ENCODE results near the gene LMNB1.

LMNB1 gene

GRCh38 chr5:126857472-126858410 is 80.8 kb downstream of the LMNB1 start:
- no peak for DNase-seq

DNA sequence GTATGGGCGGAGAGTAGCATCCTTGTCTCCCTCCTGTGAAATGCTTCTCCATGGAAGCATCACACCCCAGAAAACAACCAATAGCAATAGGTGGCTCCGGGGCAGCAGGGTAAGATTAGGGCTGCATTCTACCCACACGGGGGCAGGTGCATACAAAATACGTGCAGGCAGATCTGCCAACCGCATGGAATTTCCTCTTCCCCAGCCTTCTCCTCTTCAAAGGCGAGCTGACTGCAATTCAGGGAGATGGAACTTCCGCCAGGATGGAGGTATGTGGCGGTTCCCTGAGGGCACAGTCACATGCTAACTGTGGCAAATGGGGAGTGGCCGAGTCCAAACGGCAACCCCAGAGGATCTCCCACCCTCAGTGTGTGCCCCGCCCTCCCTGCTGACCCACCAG is 81.5 kb downstream of the LMNB1 start:
- DNase-seq, result no peak

- no peak for DNase-seq
Observed at GRCh38 chr5:126863402-126863801, 86.5 kb downstream of the LMNB1 start.

DNA sequence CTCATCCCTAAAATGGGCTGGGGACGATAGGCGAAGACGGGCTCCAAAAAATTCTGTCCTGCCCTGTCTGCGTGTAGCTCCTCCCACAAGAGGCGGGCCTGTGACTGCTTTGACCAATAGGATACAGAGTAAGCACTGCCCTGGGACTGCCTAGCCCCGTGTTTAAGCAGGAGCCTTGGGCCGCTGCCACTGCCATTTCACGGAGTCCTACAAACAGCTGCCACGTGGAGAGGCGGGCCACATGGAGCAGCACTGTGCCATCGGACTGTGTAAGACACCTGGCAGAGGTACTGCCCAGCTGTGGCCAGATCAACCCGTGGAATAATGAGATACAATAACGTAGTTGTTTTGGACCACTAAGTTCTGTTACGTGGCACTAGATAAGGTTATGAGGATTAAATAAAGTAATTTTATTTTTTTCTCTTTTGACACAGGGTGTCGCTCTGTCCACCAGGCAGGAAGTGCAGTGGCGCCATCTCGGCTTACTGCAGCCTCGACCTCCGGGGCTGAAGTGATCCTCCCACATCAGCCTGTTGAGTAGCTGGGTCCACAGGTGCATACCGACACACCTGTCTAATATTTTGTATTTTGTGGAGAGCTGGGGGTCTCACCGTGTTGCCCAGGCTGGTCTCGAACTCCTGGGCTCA is 87.2 kb downstream of the LMNB1 start:
- no peak for DNase-seq

- DNase-seq, result no peak
Observed at GRCh38 chr5:126865299-126865698, 88.4 kb downstream of the LMNB1 start.

DNA sequence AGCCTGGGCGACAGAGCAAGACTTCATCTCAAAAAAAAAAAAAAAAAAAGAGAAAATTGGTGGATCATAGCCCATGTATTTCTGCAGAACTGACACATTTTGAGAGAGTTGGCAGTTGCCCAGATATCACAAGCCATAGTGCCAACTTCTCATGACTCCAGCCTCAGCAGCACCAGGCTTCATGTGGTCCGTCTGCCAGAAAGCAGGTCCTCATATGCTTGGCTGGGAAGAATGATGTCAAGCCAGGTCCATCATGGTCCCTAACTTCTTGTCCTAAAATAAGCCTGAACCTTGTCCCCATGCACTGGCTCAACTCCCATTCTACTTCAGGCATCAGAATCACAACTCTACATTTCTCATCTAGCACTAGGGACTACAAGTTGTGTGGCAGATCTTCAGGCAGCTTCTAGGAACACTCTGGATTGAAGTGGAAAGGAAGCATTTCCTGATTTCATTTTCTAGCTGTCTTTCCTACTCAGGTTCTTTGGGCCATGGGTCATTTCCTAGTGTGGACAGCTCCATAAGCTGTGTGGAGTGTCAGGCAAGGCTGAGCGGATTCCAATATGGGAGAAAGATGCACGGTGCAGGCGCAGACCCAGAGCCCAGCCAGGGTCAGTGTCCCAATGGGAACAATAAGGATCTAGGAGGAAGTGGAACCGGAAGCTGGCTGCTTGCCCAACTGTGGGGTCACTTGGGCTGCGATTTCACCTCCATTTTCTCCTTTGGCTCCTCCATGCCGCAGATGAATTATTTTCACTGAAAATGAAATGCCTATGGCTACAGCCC is 90.1 kb downstream of the LMNB1 start:
- no peak for DNase-seq

DNA sequence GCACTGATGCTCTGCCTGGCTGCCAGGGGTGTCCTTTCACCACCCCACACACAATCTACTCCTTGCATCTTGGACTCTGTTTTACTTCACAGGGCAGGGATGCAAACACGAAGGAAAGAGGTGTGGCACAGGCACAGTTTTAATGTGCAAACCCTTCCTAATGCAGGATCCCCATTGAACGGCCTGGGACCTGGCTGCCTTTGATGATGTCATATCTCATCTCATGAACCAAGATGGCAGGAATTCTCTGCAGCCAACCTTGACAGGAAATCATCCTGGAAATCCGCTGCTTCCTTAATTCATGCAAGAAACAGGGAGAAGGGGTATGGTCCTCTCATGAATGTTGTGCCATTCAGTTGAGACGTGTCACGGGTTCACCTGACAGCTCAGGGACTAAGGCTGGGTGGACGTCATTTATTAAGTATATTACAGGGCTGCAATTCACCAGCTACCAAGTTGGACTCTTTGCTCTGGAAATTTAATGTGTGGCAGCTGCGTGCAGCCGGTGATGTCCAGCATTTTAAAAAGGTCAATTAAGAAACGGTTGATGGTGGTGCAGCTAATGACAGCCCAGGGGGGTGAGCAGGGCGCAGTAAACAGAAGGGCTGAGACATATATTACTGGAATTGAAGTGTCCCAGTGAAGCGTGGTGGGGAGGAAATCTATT is 91.5 kb downstream of the LMNB1 start:
- peak; percentile 41 for DNase-seq

DNA sequence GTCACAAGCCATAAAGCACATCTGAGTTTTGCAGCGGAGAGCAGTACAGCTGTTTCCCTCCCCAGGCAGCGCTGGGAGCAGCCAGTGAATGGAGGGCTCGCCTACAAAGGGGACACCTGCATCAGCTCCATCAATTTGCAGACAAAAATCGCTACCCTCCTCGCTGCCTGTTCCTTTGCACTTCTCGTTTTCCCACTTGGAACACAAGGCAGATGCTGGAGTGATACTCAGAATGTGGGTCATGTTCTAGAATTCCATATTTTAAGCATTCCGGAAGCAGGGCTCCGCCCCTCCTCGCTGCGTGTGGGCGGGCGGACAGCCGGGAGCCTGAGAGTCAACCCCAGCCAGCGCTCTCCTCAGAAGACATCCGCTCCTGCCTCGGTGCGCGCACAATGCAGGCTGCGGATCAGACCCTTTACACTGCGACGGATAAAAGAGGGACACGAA is 92.1 kb downstream of the LMNB1 start:
- DNase-seq, result peak; percentile 28

GRCh38 chr5:126871441-126871840 is 94.5 kb downstream of the LMNB1 start:
- DNase-seq, result no peak

- DNase-seq, result no peak
Observed at GRCh38 chr5:126872561-126873354, 95.8 kb downstream of the LMNB1 start.

DNA sequence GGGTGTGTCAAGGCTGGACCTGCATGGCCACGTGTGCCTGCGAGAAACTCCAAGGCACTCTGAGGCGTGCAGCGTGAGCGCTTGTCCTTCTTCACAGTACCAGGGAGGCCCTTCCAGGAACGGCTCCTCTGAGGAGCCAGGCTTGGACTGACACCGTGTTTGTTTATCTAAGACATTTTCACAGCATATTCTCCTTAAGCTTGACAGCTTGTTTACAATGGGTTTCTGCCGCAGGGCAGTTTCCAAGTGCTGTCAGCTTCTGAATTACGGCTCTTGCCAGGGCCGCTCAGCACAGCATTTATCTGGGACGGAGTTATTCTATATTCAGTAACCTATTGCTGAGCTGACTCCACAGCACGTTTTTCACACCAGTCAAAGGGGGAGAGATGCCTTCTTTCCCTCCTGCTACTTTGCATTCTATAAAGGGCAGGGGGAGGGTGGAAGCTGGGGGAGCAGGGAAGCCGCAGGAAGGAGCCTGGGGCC is 98.4 kb downstream of the LMNB1 start:
- no peak for DNase-seq

GRCh38 chr5:126877602-126878001 is 100.7 kb downstream of the LMNB1 start:
- DNase-seq, result no peak

DNA sequence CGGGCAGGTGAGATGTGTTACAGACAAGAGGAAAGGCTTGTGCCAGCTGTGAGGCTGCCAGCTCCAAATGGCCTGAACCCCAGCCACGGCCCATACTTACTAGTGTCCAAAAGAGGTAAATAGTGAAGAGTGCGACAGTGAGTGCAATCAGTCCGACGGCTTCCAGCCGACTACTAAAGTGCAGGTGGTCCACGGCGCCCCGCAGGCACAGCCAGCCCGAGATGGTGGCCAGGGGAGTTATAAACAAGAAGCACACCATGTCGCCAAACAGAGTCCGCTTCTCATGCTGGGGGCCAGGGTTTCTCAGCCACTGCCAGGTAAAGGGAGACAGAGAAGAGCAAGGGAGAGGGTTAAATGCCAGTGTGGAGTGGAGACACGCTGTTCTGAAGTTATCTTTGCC is 101.1 kb downstream of the LMNB1 start:
- no peak for DNase-seq

DNA sequence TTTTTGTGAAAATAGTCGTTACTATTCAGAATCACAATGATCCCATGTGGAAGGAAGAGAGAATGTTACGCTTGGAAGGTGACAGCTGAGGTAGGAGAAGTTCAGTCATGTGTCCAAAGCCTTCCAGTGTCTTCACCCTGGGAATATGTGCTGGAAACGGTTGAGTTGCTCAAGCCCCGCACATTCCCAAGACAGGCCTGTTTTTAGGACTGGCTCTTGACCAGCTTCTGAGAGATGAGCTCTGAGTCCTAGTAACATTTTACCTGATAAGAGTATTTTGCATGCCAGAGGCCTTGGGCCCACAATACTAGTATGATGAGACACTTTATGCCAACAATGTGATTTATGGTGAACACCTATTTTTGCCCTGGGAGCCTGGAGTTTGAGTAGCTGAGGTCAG is 101.7 kb downstream of the LMNB1 start:
- no peak for DNase-seq

DNA sequence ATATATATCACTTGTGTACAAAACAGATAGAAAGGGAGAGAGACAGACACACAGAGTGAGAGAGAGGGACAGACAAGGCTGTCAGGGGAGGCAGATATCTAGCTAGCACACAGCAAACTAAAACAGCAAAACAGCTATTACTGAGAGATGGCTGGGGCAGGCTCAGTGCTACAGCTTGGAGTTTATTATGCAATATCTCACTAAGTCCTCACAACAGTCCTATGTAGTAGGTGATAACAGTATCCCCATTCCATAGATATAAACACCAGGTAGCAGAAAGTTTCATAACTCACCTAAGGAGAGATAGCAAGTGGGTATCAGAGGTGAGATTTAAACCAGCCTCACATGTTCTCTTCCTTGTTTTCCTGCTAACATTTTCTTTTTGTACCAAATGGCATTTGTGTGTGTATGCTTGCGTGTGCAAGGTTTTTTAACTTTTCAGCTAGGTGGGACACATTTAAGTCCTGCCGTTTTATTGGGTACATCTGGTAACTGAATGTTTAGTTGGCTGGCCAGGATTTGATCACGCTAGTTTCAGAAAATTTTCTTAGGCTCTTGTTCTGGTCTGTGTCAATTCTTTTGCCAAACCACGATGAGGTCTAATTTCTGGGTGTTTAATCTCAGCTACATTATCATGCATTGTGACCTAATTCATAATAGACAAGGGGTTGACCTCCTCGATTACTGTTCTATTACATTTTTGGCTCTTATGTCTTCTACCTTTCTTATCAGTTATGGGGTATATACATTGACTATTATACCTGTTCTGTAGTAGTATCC is 105.1 kb downstream of the LMNB1 start:
- DNase-seq, result no peak

DNA sequence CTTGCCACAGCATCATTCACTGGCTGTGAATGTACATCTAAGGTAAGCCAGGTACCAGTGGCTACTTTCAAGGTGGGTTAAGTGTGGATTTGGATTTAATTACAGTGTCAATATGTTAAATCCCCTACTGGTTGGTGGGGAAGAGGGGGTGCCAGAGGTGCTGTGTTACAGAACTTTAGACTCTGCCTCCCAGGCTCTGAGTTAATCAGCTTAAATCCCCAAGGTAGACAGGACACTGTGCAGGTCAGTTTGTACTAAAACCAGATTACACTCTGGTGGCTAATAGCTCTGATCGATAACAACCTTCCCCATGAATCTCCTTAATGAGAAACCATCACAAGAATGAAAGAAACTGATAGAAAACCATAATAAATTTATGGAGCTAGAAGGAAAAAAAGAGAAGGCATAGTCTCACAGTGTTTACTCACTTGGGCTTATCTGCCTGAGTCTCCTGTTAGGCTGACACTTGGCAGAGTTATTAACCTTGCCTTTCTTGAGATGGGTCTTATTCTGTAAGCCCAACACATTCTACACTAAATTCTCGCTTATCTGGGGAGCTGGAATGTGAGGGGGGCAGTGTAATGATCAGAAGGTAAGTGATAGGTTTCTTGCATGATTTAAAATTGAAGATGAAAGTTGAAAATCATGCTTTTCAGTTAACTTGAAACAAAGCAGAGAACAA is 106.8 kb downstream of the LMNB1 start:
- DNase-seq, result no peak

GRCh38 chr5:126884269-126884819 is 107.4 kb downstream of the LMNB1 start:
- DNase-seq, result no peak
